GM10847 (cell line): ENCODE data around the gene DOCK10.

ENCODE experiments used
- POLR2A ChIP-seq: IDR thresholded peaks from 2 replicates; pipeline ENCODE4 v1.6.1; 2011; ENCODE audit not compliant: insufficient read length; ENCODE audit errors: extremely low read depth

Gene DOCK10

GRCh38 chr2:224851811-224852210 lies 190.5 kb downstream of the DOCK10 start:
- no peak for TF ChIP-seq POLR2A

GRCh38 chr2:224850081-224850480 lies 192.2 kb downstream of the DOCK10 start:
- TF ChIP-seq POLR2A: no peak

- no peak for TF ChIP-seq POLR2A
Measured at GRCh38 chr2:224849264-224849663, 193.0 kb downstream of the DOCK10 start.

- TF ChIP-seq POLR2A: no peak
Measured at GRCh38 chr2:224847961-224848850, 194.1 kb downstream of the DOCK10 start.

- no peak for TF ChIP-seq POLR2A
Measured at GRCh38 chr2:224847381-224847780, 194.9 kb downstream of the DOCK10 start.

- TF ChIP-seq POLR2A: no peak
Measured at GRCh38 chr2:224846686-224847085, 195.6 kb downstream of the DOCK10 start.

- TF ChIP-seq POLR2A: no peak
Measured at GRCh38 chr2:224846161-224846560, 196.1 kb downstream of the DOCK10 start.

- TF ChIP-seq POLR2A: no peak
Measured at GRCh38 chr2:224843141-224843540, 199.1 kb downstream of the DOCK10 start.

- no peak for TF ChIP-seq POLR2A
Measured at GRCh38 chr2:224841910-224842309, 200.4 kb downstream of the DOCK10 start.

- no peak for TF ChIP-seq POLR2A
Measured at GRCh38 chr2:224838335-224838734, 203.9 kb downstream of the DOCK10 start.

- no peak for TF ChIP-seq POLR2A
Measured at GRCh38 chr2:224837558-224837957, 204.7 kb downstream of the DOCK10 start.

GRCh38 chr2:224837066-224837465 lies 205.2 kb downstream of the DOCK10 start:
- TF ChIP-seq POLR2A: no peak

- TF ChIP-seq POLR2A: no peak
Measured at GRCh38 chr2:224836263-224836662, 206.0 kb downstream of the DOCK10 start.

GRCh38 chr2:224835405-224835804 lies 206.9 kb downstream of the DOCK10 start:
- TF ChIP-seq POLR2A: no peak

GRCh38 chr2:224833986-224834385 lies 208.3 kb downstream of the DOCK10 start:
- TF ChIP-seq POLR2A: no peak

GRCh38 chr2:224832207-224832606 lies 210.1 kb downstream of the DOCK10 start:
- no peak for TF ChIP-seq POLR2A

- TF ChIP-seq POLR2A: no peak
Measured at GRCh38 chr2:224831530-224831929, 210.7 kb downstream of the DOCK10 start.
